ENCODE measurements around the gene GASK1A. TPM values are rescaled to one million over a fixed set of nuclear protein-coding genes. Genes with fewer than 3 reads are reported as not detected.

GASK1A gene
- total and polyA plus RNA-seq, 2 donors from 2014 or later = 2.3 to 7.3 TPM

- FAIRE-seq (no peak), DNase-seq (no peak)
- TF ChIP-seq, protein P1, sequence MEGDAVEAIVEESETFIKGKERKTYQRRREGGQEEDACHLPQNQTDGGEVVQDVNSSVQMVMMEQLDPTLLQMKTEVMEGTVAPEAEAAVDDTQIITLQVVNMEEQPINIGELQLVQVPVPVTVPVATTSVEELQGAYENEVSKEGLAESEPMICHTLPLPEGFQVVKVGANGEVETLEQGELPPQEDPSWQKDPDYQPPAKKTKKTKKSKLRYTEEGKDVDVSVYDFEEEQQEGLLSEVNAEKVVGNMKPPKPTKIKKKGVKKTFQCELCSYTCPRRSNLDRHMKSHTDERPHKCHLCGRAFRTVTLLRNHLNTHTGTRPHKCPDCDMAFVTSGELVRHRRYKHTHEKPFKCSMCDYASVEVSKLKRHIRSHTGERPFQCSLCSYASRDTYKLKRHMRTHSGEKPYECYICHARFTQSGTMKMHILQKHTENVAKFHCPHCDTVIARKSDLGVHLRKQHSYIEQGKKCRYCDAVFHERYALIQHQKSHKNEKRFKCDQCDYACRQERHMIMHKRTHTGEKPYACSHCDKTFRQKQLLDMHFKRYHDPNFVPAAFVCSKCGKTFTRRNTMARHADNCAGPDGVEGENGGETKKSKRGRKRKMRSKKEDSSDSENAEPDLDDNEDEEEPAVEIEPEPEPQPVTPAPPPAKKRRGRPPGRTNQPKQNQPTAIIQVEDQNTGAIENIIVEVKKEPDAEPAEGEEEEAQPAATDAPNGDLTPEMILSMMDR (IDR thresholded peaks at IDR 0.05; ENCODE audit: borderline replicate concordance, extremely low read depth, insufficient read depth) = no peak
- Histone ChIP-seq H3K4me3 (ENCODE audit: low read length in 3 of 3) (no peak overlapping the region), H3K4me1 (ENCODE audit: control insufficient read depth in 2 of 3, insufficient read depth in 2 of 3, low read depth in 1 of 3, low read length in 3 of 3) (no peaks in the 10 kb centered on the region), H3K9me3 (ENCODE audit: control insufficient read depth in 2 of 3, insufficient read depth in 1 of 3, low read length in 3 of 3) (no peaks in the 10 kb centered on the region), H3K36me3 (ENCODE audit: control insufficient read depth in 2 of 3, insufficient read depth in 3 of 3, low read length in 3 of 3) (no peaks in the 10 kb centered on the region), H3K9ac (ENCODE audit: low read length in 3 of 3) (no peak overlapping the region), H3K27me3 (ENCODE audit: control insufficient read depth, insufficient read depth, low read length) (no peaks in the 10 kb centered on the region), H3K27ac (ENCODE audit: low read depth in 2 of 2, low read length in 2 of 2) (no peak overlapping the region)
- intact Hi-C loops (cut with DNase I) = no loop called here
Measured at GRCh38 chr3:43030162-43030935, 51.2 kb downstream of the GASK1A start.

- DNase-seq = no peak
Measured at GRCh38 chr3:43031485-43031884, 52.4 kb downstream of the GASK1A start.

DNA sequence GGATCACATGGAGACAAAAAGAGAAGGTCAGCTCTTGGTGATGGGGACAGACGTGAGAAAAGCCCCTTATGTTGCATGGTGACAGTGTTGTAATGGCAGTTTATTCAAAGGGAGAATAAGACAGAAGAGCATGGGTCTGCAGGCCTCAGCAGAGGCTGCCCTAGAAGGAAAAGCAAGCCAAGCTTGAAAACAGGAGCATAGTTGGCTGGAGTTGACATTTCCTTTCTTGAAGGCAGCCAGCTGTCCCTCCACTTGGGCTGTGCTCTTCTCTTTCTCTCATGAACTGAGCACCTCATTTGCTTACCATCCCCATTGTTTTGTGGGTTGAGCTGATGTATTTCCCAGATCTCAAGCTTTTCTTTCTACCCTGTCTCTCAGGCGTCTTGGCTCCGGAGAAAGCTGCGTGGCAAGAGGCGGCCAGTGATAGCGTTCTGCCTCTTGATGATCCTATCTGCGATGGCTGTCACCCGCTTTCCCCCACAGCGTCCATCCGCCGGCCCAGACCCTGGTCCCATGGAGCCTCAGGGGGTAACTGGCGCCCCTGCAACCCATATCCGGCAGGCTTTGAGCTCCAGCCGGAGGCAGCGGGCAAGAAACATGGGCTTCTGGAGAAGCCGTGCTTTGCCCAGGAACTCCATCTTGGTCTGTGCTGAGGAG lies 52.9 kb downstream of the GASK1A start:
- Histone ChIP-seq H3K4me1 (ENCODE audit: control insufficient read depth in 2 of 3, insufficient read depth in 2 of 3, low read depth in 1 of 3, low read length in 3 of 3) (no peaks in the 10 kb centered on the region), H3K36me3 (ENCODE audit: control insufficient read depth in 2 of 3, insufficient read depth in 3 of 3, low read length in 3 of 3) (no peaks in the 10 kb centered on the region), H3K9me3 (ENCODE audit: control insufficient read depth in 2 of 3, insufficient read depth in 1 of 3, low read length in 3 of 3) (no peaks in the 10 kb centered on the region), H3K4me3 (ENCODE audit: low read length in 3 of 3) (no peak overlapping the region), H3K9ac (ENCODE audit: low read length in 3 of 3) (no peak overlapping the region), H3K27me3 (ENCODE audit: control insufficient read depth, insufficient read depth, low read length) (no peaks in the 10 kb centered on the region), H3K27ac (ENCODE audit: low read depth in 2 of 2, low read length in 2 of 2) (no peak overlapping the region)
- TF ChIP-seq, protein P1 (IDR thresholded peaks at IDR 0.05; ENCODE audit: borderline replicate concordance, extremely low read depth, insufficient read depth) = no peak
- DNase-seq (peak in 1 of 5 donors; percentile 37), FAIRE-seq (no peak)
- intact Hi-C loops (cut with DNase I) = no loop called here

More at GRCh38 chr3:43031485-43031884, 52.4 kb downstream of the GASK1A start:
- no peak for FAIRE-seq
- TF ChIP-seq, protein P1 (IDR thresholded peaks at IDR 0.05; ENCODE audit: borderline replicate concordance, extremely low read depth, insufficient read depth) = no peak
- no peaks in the 10 kb centered on the region for H3K36me3 ChIP-seq (ENCODE audit: control insufficient read depth in 2 of 3, insufficient read depth in 3 of 3, low read length in 3 of 3)
- H3K27ac ChIP-seq (ENCODE audit: low read depth in 2 of 2, low read length in 2 of 2) = no peak overlapping the region
- H3K27me3 ChIP-seq (ENCODE audit: control insufficient read depth, insufficient read depth, low read length) = no peaks in the 10 kb centered on the region
- intact Hi-C loops (cut with DNase I) = no loop called here
- no peaks in the 10 kb centered on the region for H3K9me3 ChIP-seq (ENCODE audit: control insufficient read depth in 2 of 3, insufficient read depth in 1 of 3, low read length in 3 of 3)
- H3K4me3 ChIP-seq (ENCODE audit: low read length in 3 of 3) = no peak overlapping the region
- no peaks in the 10 kb centered on the region for H3K4me1 ChIP-seq (ENCODE audit: control insufficient read depth in 2 of 3, insufficient read depth in 2 of 3, low read depth in 1 of 3, low read length in 3 of 3)
- H3K9ac ChIP-seq (ENCODE audit: low read length in 3 of 3) = no peak overlapping the region

All from kidney (tissue), 14 donors.